Measurements from ENCODE around the gene ASPSCR1.

ASPSCR1 gene

GRCh38 chr17:82053556-82054263, 76.3 kb downstream of the ASPSCR1 start:
- no peak overlapping the region for H3K27ac ChIP-seq (ENCODE audit: low read length, poor library complexity, severe bottlenecking)
- no peak overlapping the region for H2BK120ac ChIP-seq (ENCODE audit: low read depth, low read length)
- H2BK5ac ChIP-seq (ENCODE audit: low read depth, low read length, poor library complexity, severe bottlenecking): no peak overlapping the region
- H3K14ac ChIP-seq (ENCODE audit: low read length in 2 of 2): no peak overlapping the region
- H3K9me3 ChIP-seq (ENCODE audit: control insufficient read depth, low read length): no peaks in the 10 kb centered on the region
- H3K27me3 ChIP-seq (ENCODE audit: control insufficient read depth in 1 of 2, insufficient read depth in 1 of 2, low read length in 2 of 2): no peaks in the 10 kb centered on the region
- peak overlapping the region in 1 of 2 experiments; percentile 85 for H3K4me3 ChIP-seq (ENCODE audit: insufficient read depth in 1 of 2, low read depth in 1 of 2, low read length in 2 of 2)
- no peak overlapping the region for H3K18ac ChIP-seq (ENCODE audit: low read depth in 1 of 2, low read length in 2 of 2)
- no peak overlapping the region for H3K4ac ChIP-seq (ENCODE audit: low read depth in 1 of 2, low read length in 2 of 2)
- H2AFZ ChIP-seq (ENCODE audit: low read depth, low read length): no peak overlapping the region
- H2AK5ac ChIP-seq (ENCODE audit: low read length, severe bottlenecking): no peak overlapping the region
- no peak overlapping the region for H2BK15ac ChIP-seq (ENCODE audit: low read depth, poor library complexity, severe bottlenecking)
- peak overlapping the region; percentile 85 for H3K9ac ChIP-seq (ENCODE audit: low read length)
- WGBS: 98% methylated on average over 28 of the region's 28 CpGs
- peaks cover 52% of the 10 kb centered on the region for H3K79me1 ChIP-seq (replicated peaks; ENCODE audit: low read length, poor library complexity, severe bottlenecking)
- peaks cover 64 to 79% of the 10 kb centered on the region in 2 experiments for H3K36me3 ChIP-seq (ENCODE audit: control insufficient read depth in 1 of 2, insufficient read depth in 2 of 2, low read depth in 1 of 2, low read length in 2 of 2)
- no peak for DNase-seq
- H4K8ac ChIP-seq (ENCODE audit: low read length): no peak overlapping the region
- H2BK12ac ChIP-seq (ENCODE audit: low read length in 2 of 2): no peak overlapping the region
- H4K91ac ChIP-seq (ENCODE audit: low read length): peak overlapping the region; percentile 36
- H3K4me1 ChIP-seq (ENCODE audit: control insufficient read depth, insufficient read depth, low read depth, low read length): peaks cover 37% of the 10 kb centered on the region
- H3K4me2 ChIP-seq (ENCODE audit: low read length, poor library complexity, severe bottlenecking): no peak overlapping the region
- no peak overlapping the region for H3K23ac ChIP-seq (ENCODE audit: low read length in 2 of 2)

- H4K91ac ChIP-seq (ENCODE audit: low read length): no peak overlapping the region
- H2BK12ac ChIP-seq (ENCODE audit: low read length in 2 of 2): no peak overlapping the region
- peaks cover 63 to 79% of the 10 kb centered on the region in 2 experiments for H3K36me3 ChIP-seq (ENCODE audit: control insufficient read depth in 1 of 2, insufficient read depth in 2 of 2, low read depth in 1 of 2, low read length in 2 of 2)
- no peak overlapping the region for H3K9ac ChIP-seq (ENCODE audit: low read length)
- no peak overlapping the region for H3K27ac ChIP-seq (ENCODE audit: low read length, poor library complexity, severe bottlenecking)
- H3K4me2 ChIP-seq (ENCODE audit: low read length, poor library complexity, severe bottlenecking): no peak overlapping the region
- no peak overlapping the region for H3K4me3 ChIP-seq (ENCODE audit: insufficient read depth in 1 of 2, low read depth in 1 of 2, low read length in 2 of 2)
- no peak overlapping the region for H3K4ac ChIP-seq (ENCODE audit: low read depth in 1 of 2, low read length in 2 of 2)
- no peaks in the 10 kb centered on the region for H3K9me3 ChIP-seq (ENCODE audit: control insufficient read depth, low read length)
- H3K27me3 ChIP-seq (ENCODE audit: control insufficient read depth in 1 of 2, insufficient read depth in 1 of 2, low read length in 2 of 2): no peaks in the 10 kb centered on the region
- DNase-seq: no peak
- no peak overlapping the region for H2BK15ac ChIP-seq (ENCODE audit: low read depth, poor library complexity, severe bottlenecking)
- H3K23ac ChIP-seq (ENCODE audit: low read length in 2 of 2): no peak overlapping the region
- H3K79me1 ChIP-seq (replicated peaks; ENCODE audit: low read length, poor library complexity, severe bottlenecking): peaks cover 49% of the 10 kb centered on the region
- no peak overlapping the region for H2AK5ac ChIP-seq (ENCODE audit: low read length, severe bottlenecking)
- H2BK120ac ChIP-seq (ENCODE audit: low read depth, low read length): no peak overlapping the region
- H4K8ac ChIP-seq (ENCODE audit: low read length): no peak overlapping the region
- H3K18ac ChIP-seq (ENCODE audit: low read depth in 1 of 2, low read length in 2 of 2): no peak overlapping the region
- no peak overlapping the region for H2AFZ ChIP-seq (ENCODE audit: low read depth, low read length)
- 97% methylated on average over 38 of the region's 38 CpGs for WGBS
- H3K14ac ChIP-seq (ENCODE audit: low read length in 2 of 2): no peak overlapping the region
- no peak overlapping the region for H2BK5ac ChIP-seq (ENCODE audit: low read depth, low read length, poor library complexity, severe bottlenecking)
- peaks cover 38% of the 10 kb centered on the region for H3K4me1 ChIP-seq (ENCODE audit: control insufficient read depth, insufficient read depth, low read depth, low read length)
Measured at GRCh38 chr17:82054351-82055022, 77.1 kb downstream of the ASPSCR1 start.

GRCh38 chr17:82055023-82055964, 77.9 kb downstream of the ASPSCR1 start:
- Histone ChIP-seq H2BK12ac (ENCODE audit: low read length in 2 of 2) (no peak overlapping the region), H3K9ac (ENCODE audit: low read length) (no peak overlapping the region), H2BK15ac (ENCODE audit: low read depth, poor library complexity, severe bottlenecking) (no peak overlapping the region), H3K27ac (ENCODE audit: low read length, poor library complexity, severe bottlenecking) (no peak overlapping the region), H3K79me1 (replicated peaks; ENCODE audit: low read length, poor library complexity, severe bottlenecking) (peaks cover 41% of the 10 kb centered on the region), H2BK5ac (ENCODE audit: low read depth, low read length, poor library complexity, severe bottlenecking) (no peak overlapping the region), H2AK5ac (ENCODE audit: low read length, severe bottlenecking) (no peak overlapping the region), H2AFZ (ENCODE audit: low read depth, low read length) (no peak overlapping the region), H2BK120ac (ENCODE audit: low read depth, low read length) (no peak overlapping the region), H3K27me3 (ENCODE audit: control insufficient read depth in 1 of 2, insufficient read depth in 1 of 2, low read length in 2 of 2) (no peaks in the 10 kb centered on the region), H3K9me3 (ENCODE audit: control insufficient read depth, low read length) (no peaks in the 10 kb centered on the region), H4K8ac (ENCODE audit: low read length) (no peak overlapping the region), H3K4me3 (ENCODE audit: insufficient read depth in 1 of 2, low read depth in 1 of 2, low read length in 2 of 2) (no peak overlapping the region), H3K18ac (ENCODE audit: low read depth in 1 of 2, low read length in 2 of 2) (no peak overlapping the region), H3K14ac (ENCODE audit: low read length in 2 of 2) (no peak overlapping the region), H4K91ac (ENCODE audit: low read length) (no peak overlapping the region), H3K36me3 (ENCODE audit: control insufficient read depth in 1 of 2, insufficient read depth in 2 of 2, low read depth in 1 of 2, low read length in 2 of 2) (peaks cover 64 to 79% of the 10 kb centered on the region in 2 experiments), H3K23ac (ENCODE audit: low read length in 2 of 2) (no peak overlapping the region), H3K4me2 (ENCODE audit: low read length, poor library complexity, severe bottlenecking) (no peak overlapping the region), H3K4me1 (ENCODE audit: control insufficient read depth, insufficient read depth, low read depth, low read length) (peaks cover 31% of the 10 kb centered on the region), H3K4ac (ENCODE audit: low read depth in 1 of 2, low read length in 2 of 2) (no peak overlapping the region)
- DNase-seq: no peak
- WGBS: 94% methylated on average over 25 of the region's 26 CpGs

Data from mesenchymal stem cell (in vitro differentiated cells and primary cell).